Activated CD4-positive, alpha-beta T cell treated with anti-CD3 and anti-CD28 coated beads, Interleukin-2, amount 10 ng/mL, durations not matched to agents 7 days and 5 days (primary cell): Measurements from ENCODE around the gene FIGLA. TPM values are rescaled to one million over a fixed set of nuclear protein-coding genes. Genes with fewer than 3 reads are reported as not detected.
"Not testable (repeated sequence)": the region's sequence is repeated elsewhere in the genome, so short reads cannot be mapped to it uniquely, and the experiment has no call there.

Experiments
- CTCF ChIA-PET: fragments of 350-600 bp; sonication (Branson Sonifier 250); formaldehyde crosslinking; loops from one replicate; lab custom pipeline; 2021; ENCODE audit warnings: antibody characterized with exemption; lab: Charles Lee
- POLR2A ChIA-PET: fragments of 350-600 bp; sonication (Branson Sonifier 250); formaldehyde crosslinking; loops from one replicate; lab custom pipeline; 2021; ENCODE audit warnings: antibody characterized with exemption; lab: Charles Lee
- DNase-seq: peaks from one replicate; pipeline ENCODE4 v3.0.0-alpha.2; 2020
- H3K27ac Mint-ChIP-seq: one replicate; pipeline ENCODE4 v1.8.0; 2021; ENCODE audit warnings: mild to moderate bottlenecking, moderate library complexity, mixed read lengths
- H3K27me3 Mint-ChIP-seq: one replicate; pipeline ENCODE4 v1.8.0; 2021; ENCODE audit warnings: mixed read lengths
- H3K36me3 Mint-ChIP-seq: one replicate; pipeline ENCODE4 v1.8.0; 2021; ENCODE audit warnings: low read depth, mixed read lengths
- H3K4me1 Mint-ChIP-seq: one replicate; pipeline ENCODE4 v1.8.0; 2021; ENCODE audit warnings: mixed read lengths
- H3K4me3 Mint-ChIP-seq: one replicate; pipeline ENCODE4 v1.8.0; 2021; ENCODE audit warnings: mild to moderate bottlenecking, moderate library complexity, mixed read lengths
- H3K9me3 Mint-ChIP-seq: one replicate; pipeline ENCODE4 v1.8.0; 2021; ENCODE audit warnings: mixed read lengths
- total RNA-seq, 2 experiments: library from RNA; stranded (reverse); gene quantifications; one replicate each; pipeline ENCODE4 v1.2.3, GENCODE V29; 2021

FIGLA gene
- total RNA-seq, 2 experiments from 2014 or later: not detected

GRCh38 chr2:70746094-70746974 lies 44.1 kb downstream of the FIGLA start:
- Mint-ChIP-seq H3K36me3 (no peaks in the 10 kb centered on the region), H3K9me3 (peaks cover 6% of the 10 kb centered on the region), H3K4me3 (no peak overlapping the region), H3K4me1 (peaks cover 2% of the 10 kb centered on the region), H3K27ac (no peak overlapping the region), H3K27me3 (peaks cover 2% of the 10 kb centered on the region)
- DNase-seq: no peak
- POLR2A ChIA-PET: no interaction called here
- CTCF ChIA-PET: interaction anchor here (0.6 kb wide), 1 partner anchor 33 kb away, joined by 4 read pairs; no protein-coding TSS in a partner anchor

- H3K27ac Mint-ChIP-seq: no peak overlapping the region
- peaks cover 2% of the 10 kb centered on the region for H3K4me1 Mint-ChIP-seq
- H3K27me3 Mint-ChIP-seq: peaks cover 2% of the 10 kb centered on the region
- H3K9me3 Mint-ChIP-seq: peaks cover 6% of the 10 kb centered on the region
- no peak for DNase-seq
- no peaks in the 10 kb centered on the region for H3K36me3 Mint-ChIP-seq
- H3K4me3 Mint-ChIP-seq: no peak overlapping the region
- ChIA-PET CTCF (no interaction called here), POLR2A (no interaction called here)
Measured at GRCh38 chr2:70745276-70745825, 45.1 kb downstream of the FIGLA start.

GRCh38 chr2:70744397-70744796 lies 46.0 kb downstream of the FIGLA start:
- peaks cover 2% of the 10 kb centered on the region for H3K27me3 Mint-ChIP-seq
- no peaks in the 10 kb centered on the region for H3K36me3 Mint-ChIP-seq
- DNase-seq: no peak
- POLR2A ChIA-PET: no interaction called here
- peaks cover 6% of the 10 kb centered on the region for H3K9me3 Mint-ChIP-seq
- H3K4me1 Mint-ChIP-seq: peaks cover 2% of the 10 kb centered on the region
- no peak overlapping the region for H3K4me3 Mint-ChIP-seq
- H3K27ac Mint-ChIP-seq: no peak overlapping the region
- CTCF ChIA-PET: interaction anchor here (1.4 kb wide), 1 partner anchor 10 kb away, joined by 3 read pairs; no protein-coding TSS in a partner anchor

- no peak overlapping the region for H3K27ac Mint-ChIP-seq
- DNase-seq: no peak
- peaks cover 2% of the 10 kb centered on the region for H3K27me3 Mint-ChIP-seq
- H3K36me3 Mint-ChIP-seq: no peaks in the 10 kb centered on the region
- CTCF ChIA-PET: interaction anchor here (1.4 kb wide), 1 partner anchor 9 kb away, joined by 3 read pairs; no protein-coding TSS in a partner anchor
- POLR2A ChIA-PET: no interaction called here
- H3K4me1 Mint-ChIP-seq: peaks cover 2% of the 10 kb centered on the region
- no peak overlapping the region for H3K4me3 Mint-ChIP-seq
- H3K9me3 Mint-ChIP-seq: peaks cover 4% of the 10 kb centered on the region
Measured at GRCh38 chr2:70743677-70744076, 46.8 kb downstream of the FIGLA start.

GRCh38 chr2:70743068-70743467 lies 47.4 kb downstream of the FIGLA start:
- Mint-ChIP-seq H3K4me1 (no peaks in the 10 kb centered on the region), H3K9me3 (peaks cover 4% of the 10 kb centered on the region), H3K4me3 (no peak overlapping the region), H3K36me3 (no peaks in the 10 kb centered on the region), H3K27me3 (peaks cover 2% of the 10 kb centered on the region), H3K27ac (no peak overlapping the region)
- POLR2A ChIA-PET: interaction anchor here (0.6 kb wide), 1 partner anchor 24 kb away, joined by 3 read pairs; no protein-coding TSS in a partner anchor
- no peak for DNase-seq
- CTCF ChIA-PET: interaction anchor here (1.4 kb wide), 1 partner anchor 8 kb away, joined by 3 read pairs; no protein-coding TSS in a partner anchor

GRCh38 chr2:70739492-70739891 lies 51.0 kb downstream of the FIGLA start:
- H3K4me1 Mint-ChIP-seq, DNase-seq, POLR2A ChIA-PET, H3K4me3 Mint-ChIP-seq, H3K36me3 Mint-ChIP-seq, H3K27me3 Mint-ChIP-seq, H3K27ac Mint-ChIP-seq, H3K9me3 Mint-ChIP-seq: not testable (repeated sequence)
- CTCF ChIA-PET: interaction anchor here (0.6 kb wide), 1 partner anchor 1447 kb away, joined by 3 read pairs; no protein-coding TSS in a partner anchor

- Mint-ChIP-seq H3K9me3 (no peaks in the 10 kb centered on the region), H3K4me1 (peaks cover 4% of the 10 kb centered on the region), H3K4me3 (no peak overlapping the region), H3K27me3 (peaks cover 2% of the 10 kb centered on the region), H3K36me3 (no peaks in the 10 kb centered on the region), H3K27ac (no peak overlapping the region)
- ChIA-PET CTCF (interaction anchor here (1.5 kb wide), 1 partner anchor 20 kb away, joined by 3 read pairs; no protein-coding TSS in a partner anchor), POLR2A (no interaction called here)
- DNase-seq: no peak
Measured at GRCh38 chr2:70738159-70738558, 52.3 kb downstream of the FIGLA start.

- Mint-ChIP-seq H3K27me3 (peaks cover 2% of the 10 kb centered on the region), H3K4me3 (no peak overlapping the region), H3K27ac (no peak overlapping the region), H3K36me3 (no peaks in the 10 kb centered on the region), H3K9me3 (no peaks in the 10 kb centered on the region), H3K4me1 (peaks cover 4% of the 10 kb centered on the region)
- ChIA-PET CTCF (interaction anchor here (0.8 to 1.2 kb wide), 2 partner anchors 9 to 29 kb away, joined by 3 read pairs; no protein-coding TSS in a partner anchor), POLR2A (no interaction called here)
- DNase-seq: no peak
Measured at GRCh38 chr2:70735071-70735470, 55.4 kb downstream of the FIGLA start.

- H3K27ac Mint-ChIP-seq: no peak overlapping the region
- ChIA-PET POLR2A (no interaction called here), CTCF (no interaction called here)
- no peak for DNase-seq
- peaks cover 4% of the 10 kb centered on the region for H3K4me1 Mint-ChIP-seq
- H3K36me3 Mint-ChIP-seq: no peaks in the 10 kb centered on the region
- no peak overlapping the region for H3K4me3 Mint-ChIP-seq
- no peaks in the 10 kb centered on the region for H3K27me3 Mint-ChIP-seq
- H3K9me3 Mint-ChIP-seq: no peaks in the 10 kb centered on the region
Measured at GRCh38 chr2:70733646-70734180, 56.7 kb downstream of the FIGLA start.

GRCh38 chr2:70732766-70733645 lies 57.4 kb downstream of the FIGLA start:
- no peak overlapping the region for H3K4me3 Mint-ChIP-seq
- no peaks in the 10 kb centered on the region for H3K9me3 Mint-ChIP-seq
- CTCF ChIA-PET: no interaction called here
- POLR2A ChIA-PET: no interaction called here
- DNase-seq: no peak
- H3K27me3 Mint-ChIP-seq: no peaks in the 10 kb centered on the region
- no peaks in the 10 kb centered on the region for H3K36me3 Mint-ChIP-seq
- H3K4me1 Mint-ChIP-seq: peaks cover 4% of the 10 kb centered on the region
- H3K27ac Mint-ChIP-seq: no peak overlapping the region

GRCh38 chr2:70730730-70731129 lies 59.7 kb downstream of the FIGLA start:
- CTCF ChIA-PET: no interaction called here
- Mint-ChIP-seq H3K27ac (no peak overlapping the region), H3K9me3 (no peaks in the 10 kb centered on the region), H3K27me3 (no peaks in the 10 kb centered on the region), H3K4me1 (peaks cover 4% of the 10 kb centered on the region), H3K36me3 (no peaks in the 10 kb centered on the region), H3K4me3 (no peak overlapping the region)
- POLR2A ChIA-PET: no interaction called here
- no peak for DNase-seq

GRCh38 chr2:70729647-70730046 lies 60.8 kb downstream of the FIGLA start:
- H3K9me3 Mint-ChIP-seq: no peaks in the 10 kb centered on the region
- no peak overlapping the region for H3K27ac Mint-ChIP-seq
- POLR2A ChIA-PET: no interaction called here
- H3K36me3 Mint-ChIP-seq: no peaks in the 10 kb centered on the region
- H3K27me3 Mint-ChIP-seq: no peaks in the 10 kb centered on the region
- CTCF ChIA-PET: no interaction called here
- H3K4me1 Mint-ChIP-seq: no peaks in the 10 kb centered on the region
- H3K4me3 Mint-ChIP-seq: no peak overlapping the region
- no peak for DNase-seq
